Measurements from ENCODE around the gene LATS2.

LATS2 gene

GRCh38 chr13:21022056-21022979 lies 39.1 kb downstream of the LATS2 start:
- no peak overlapping the region for H3K4me3 ChIP-seq (ENCODE audit: low read depth in 1 of 2, low read length in 2 of 2)
- H3K27me3 ChIP-seq (ENCODE audit: insufficient read depth, low read length, poor library complexity): peaks cover 3% of the 10 kb centered on the region
- no peak overlapping the region for H3K9ac ChIP-seq (ENCODE audit: low read depth, low read length)
- DNase-seq (no peak), ATAC-seq (ENCODE audit: insufficient read depth, low read depth) (no peak)
- no peak for TF ChIP-seq EZH2 (IDR thresholded peaks at IDR 0.05; ENCODE audit: borderline replicate concordance, low read depth, low read length, severe bottlenecking)
- TF ChIP-seq, protein P1, sequence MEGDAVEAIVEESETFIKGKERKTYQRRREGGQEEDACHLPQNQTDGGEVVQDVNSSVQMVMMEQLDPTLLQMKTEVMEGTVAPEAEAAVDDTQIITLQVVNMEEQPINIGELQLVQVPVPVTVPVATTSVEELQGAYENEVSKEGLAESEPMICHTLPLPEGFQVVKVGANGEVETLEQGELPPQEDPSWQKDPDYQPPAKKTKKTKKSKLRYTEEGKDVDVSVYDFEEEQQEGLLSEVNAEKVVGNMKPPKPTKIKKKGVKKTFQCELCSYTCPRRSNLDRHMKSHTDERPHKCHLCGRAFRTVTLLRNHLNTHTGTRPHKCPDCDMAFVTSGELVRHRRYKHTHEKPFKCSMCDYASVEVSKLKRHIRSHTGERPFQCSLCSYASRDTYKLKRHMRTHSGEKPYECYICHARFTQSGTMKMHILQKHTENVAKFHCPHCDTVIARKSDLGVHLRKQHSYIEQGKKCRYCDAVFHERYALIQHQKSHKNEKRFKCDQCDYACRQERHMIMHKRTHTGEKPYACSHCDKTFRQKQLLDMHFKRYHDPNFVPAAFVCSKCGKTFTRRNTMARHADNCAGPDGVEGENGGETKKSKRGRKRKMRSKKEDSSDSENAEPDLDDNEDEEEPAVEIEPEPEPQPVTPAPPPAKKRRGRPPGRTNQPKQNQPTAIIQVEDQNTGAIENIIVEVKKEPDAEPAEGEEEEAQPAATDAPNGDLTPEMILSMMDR (IDR thresholded peaks at IDR 0.05; ENCODE audit: borderline replicate concordance, extremely low read depth, low read length, poor library complexity, severe bottlenecking): no peak
- H2AFZ ChIP-seq (ENCODE audit: low read depth, low read length): no peak overlapping the region
- H3K4me1 ChIP-seq (ENCODE audit: insufficient read depth, low read length): no peaks in the 10 kb centered on the region
- H3K79me2 ChIP-seq (ENCODE audit: insufficient read depth, low read length): no peaks in the 10 kb centered on the region
- H3K9me3 ChIP-seq (ENCODE audit: insufficient read depth, low read length, severe bottlenecking): no peaks in the 10 kb centered on the region
- H4K20me1 ChIP-seq (ENCODE audit: insufficient read depth, low read length): no peaks in the 10 kb centered on the region
- H3K36me3 ChIP-seq (ENCODE audit: insufficient read depth, low read length): no peaks in the 10 kb centered on the region
- H3K27ac ChIP-seq (ENCODE audit: low read length): no peak overlapping the region
- no peak overlapping the region for H3K4me2 ChIP-seq (ENCODE audit: insufficient read depth, low read length)

DNA sequence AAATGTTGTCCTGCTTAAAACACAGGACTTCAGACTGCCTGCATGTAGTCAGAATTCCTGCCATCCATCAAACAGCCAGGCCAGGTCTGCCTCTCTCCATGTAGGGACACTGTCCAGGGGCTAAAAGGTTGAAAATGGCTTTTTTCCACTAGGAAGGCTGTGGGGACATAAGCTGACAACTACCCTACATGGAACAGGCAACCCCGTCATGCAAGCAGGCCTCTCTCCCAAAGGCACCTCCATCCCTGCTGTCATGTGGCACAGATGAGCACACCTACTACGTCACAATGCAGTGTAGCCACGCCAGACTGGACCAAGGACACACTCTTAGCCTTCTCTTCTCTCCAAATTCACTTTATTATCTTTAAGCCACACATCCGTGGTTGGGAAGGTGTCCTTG lies 40.8 kb downstream of the LATS2 start:
- ATAC-seq (ENCODE audit: insufficient read depth, low read depth) (no peak), DNase-seq (no peak)
- Histone ChIP-seq H3K36me3 (ENCODE audit: insufficient read depth, low read length) (no peaks in the 10 kb centered on the region), H3K4me1 (ENCODE audit: insufficient read depth, low read length) (no peaks in the 10 kb centered on the region), H3K9ac (ENCODE audit: low read depth, low read length) (no peak overlapping the region), H4K20me1 (ENCODE audit: insufficient read depth, low read length) (no peaks in the 10 kb centered on the region), H3K9me3 (ENCODE audit: insufficient read depth, low read length, severe bottlenecking) (no peaks in the 10 kb centered on the region), H3K27ac (ENCODE audit: low read length) (no peak overlapping the region), H3K27me3 (ENCODE audit: insufficient read depth, low read length, poor library complexity) (peaks cover 3% of the 10 kb centered on the region), H2AFZ (ENCODE audit: low read depth, low read length) (no peak overlapping the region), H3K4me2 (ENCODE audit: insufficient read depth, low read length) (no peak overlapping the region), H3K79me2 (ENCODE audit: insufficient read depth, low read length) (no peaks in the 10 kb centered on the region), H3K4me3 (ENCODE audit: low read depth in 1 of 2, low read length in 2 of 2) (no peak overlapping the region)
- TF ChIP-seq EZH2 (IDR thresholded peaks at IDR 0.05; ENCODE audit: borderline replicate concordance, low read depth, low read length, severe bottlenecking): no peak
- TF ChIP-seq, protein P1 (IDR thresholded peaks at IDR 0.05; ENCODE audit: borderline replicate concordance, extremely low read depth, low read length, poor library complexity, severe bottlenecking): no peak

DNA sequence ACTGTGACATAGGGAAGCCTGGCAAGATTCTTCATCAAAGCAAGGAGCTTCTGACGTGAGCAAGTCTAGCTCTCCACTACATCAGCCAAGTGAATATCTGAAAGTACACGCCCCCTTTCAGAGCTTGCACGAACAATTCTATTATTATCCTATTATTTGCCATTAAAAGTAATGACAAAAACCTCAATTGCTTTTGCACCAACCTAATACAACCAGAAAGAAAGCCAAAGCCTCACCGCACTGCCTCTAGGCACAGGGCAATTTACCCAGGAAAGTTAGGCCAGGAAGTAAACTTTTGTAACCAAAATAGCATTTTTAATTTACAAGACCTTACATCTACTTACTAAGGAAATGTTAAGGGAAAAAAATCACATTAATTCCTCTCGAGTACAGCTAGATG lies 41.2 kb downstream of the LATS2 start:
- H3K4me2 ChIP-seq (ENCODE audit: insufficient read depth, low read length): no peak overlapping the region
- H3K4me3 ChIP-seq (ENCODE audit: low read depth in 1 of 2, low read length in 2 of 2): no peak overlapping the region
- H3K27ac ChIP-seq (ENCODE audit: low read length): no peak overlapping the region
- no peak for TF ChIP-seq EZH2 (IDR thresholded peaks at IDR 0.05; ENCODE audit: borderline replicate concordance, low read depth, low read length, severe bottlenecking)
- TF ChIP-seq, protein P1 (IDR thresholded peaks at IDR 0.05; ENCODE audit: borderline replicate concordance, extremely low read depth, low read length, poor library complexity, severe bottlenecking): no peak
- no peaks in the 10 kb centered on the region for H3K79me2 ChIP-seq (ENCODE audit: insufficient read depth, low read length)
- DNase-seq: no peak
- H3K36me3 ChIP-seq (ENCODE audit: insufficient read depth, low read length): no peaks in the 10 kb centered on the region
- H2AFZ ChIP-seq (ENCODE audit: low read depth, low read length): no peak overlapping the region
- H3K9ac ChIP-seq (ENCODE audit: low read depth, low read length): no peak overlapping the region
- ATAC-seq (ENCODE audit: insufficient read depth, low read depth): no peak
- no peaks in the 10 kb centered on the region for H3K4me1 ChIP-seq (ENCODE audit: insufficient read depth, low read length)
- no peaks in the 10 kb centered on the region for H3K9me3 ChIP-seq (ENCODE audit: insufficient read depth, low read length, severe bottlenecking)
- H3K27me3 ChIP-seq (ENCODE audit: insufficient read depth, low read length, poor library complexity): peaks cover 3% of the 10 kb centered on the region
- no peaks in the 10 kb centered on the region for H4K20me1 ChIP-seq (ENCODE audit: insufficient read depth, low read length)

All from DND-41 (cell line).